Activated naive CD4-positive, alpha-beta T cell treated with anti-CD3 and anti-CD28 coated beads, Interleukin-2, amount 50 U/mL, for 16 hours (primary cell): Measurements from ENCODE around the gene ABHD4.
"Not testable (repeated sequence)": the region's sequence is repeated elsewhere in the genome, so short reads cannot be mapped to it uniquely, and the experiment has no call there.

Experiments used
- DNase-seq: peaks from one replicate; pipeline ENCODE4 v3.0.0-alpha.2; 2020

ABHD4 gene

DNA sequence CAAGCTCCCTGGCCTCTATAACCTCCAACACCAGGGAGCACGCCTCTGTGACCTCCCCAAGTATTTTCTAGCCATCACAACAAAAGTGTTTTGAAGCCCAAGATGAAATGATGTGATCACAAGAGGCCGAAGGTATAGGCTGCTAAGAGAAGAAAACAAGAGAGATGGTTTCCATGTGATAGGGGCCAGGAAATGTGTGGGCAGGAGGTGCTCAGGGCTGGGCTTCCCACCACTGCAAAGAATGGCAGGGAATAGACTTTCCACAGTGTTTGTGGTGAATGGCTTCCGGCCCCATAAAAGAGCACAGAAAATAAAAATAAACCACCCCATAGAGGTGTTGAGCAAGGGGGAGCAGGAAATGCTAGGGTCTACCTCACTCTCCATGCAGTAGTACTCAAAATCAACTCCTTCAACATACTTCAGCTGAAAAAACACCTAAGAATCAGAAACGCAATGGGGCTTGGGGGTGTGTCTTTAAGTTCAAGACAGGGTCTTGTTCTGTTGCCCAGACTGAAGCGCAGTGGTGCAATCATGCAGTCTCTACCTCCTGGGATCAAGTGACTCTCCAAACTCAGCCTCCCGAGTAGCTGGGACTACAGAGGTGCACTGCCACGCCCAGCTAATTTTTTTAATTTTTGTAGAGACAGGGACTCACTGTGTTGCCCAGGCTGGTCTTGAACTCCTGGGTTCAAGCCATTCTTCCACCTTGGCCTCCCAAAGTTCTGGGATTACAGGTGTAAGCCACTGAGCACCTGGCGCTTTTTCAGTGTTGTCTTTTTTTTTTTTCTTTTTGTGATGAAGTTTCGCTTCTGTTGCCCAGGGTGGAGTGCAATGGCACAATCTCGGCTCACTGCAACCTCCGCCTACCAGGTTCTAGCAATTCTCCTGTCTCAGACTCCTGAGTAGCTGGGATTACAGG lies 36.2 kb upstream of the ABHD4 start:
- DNase-seq: peak; percentile 54

DNA sequence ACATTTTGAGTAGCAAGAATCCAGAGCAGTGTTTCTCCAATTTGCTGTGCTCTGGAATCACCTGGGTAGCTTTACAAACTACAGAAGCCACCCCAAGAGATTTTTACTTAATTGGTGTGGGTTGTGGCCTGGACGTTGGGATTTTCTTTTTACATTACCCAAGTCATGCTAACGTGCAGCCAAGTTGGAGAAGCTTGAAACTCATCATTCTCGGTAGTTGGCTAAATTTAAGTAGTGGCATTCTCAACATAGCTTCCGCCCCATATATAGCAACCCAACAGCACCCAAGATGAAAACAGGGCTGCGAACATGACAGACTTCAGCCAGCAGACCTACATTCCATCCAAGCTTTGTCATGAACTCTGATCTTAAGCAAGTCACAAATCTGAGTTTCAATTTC lies 34.1 kb upstream of the ABHD4 start:
- no peak for DNase-seq

DNA sequence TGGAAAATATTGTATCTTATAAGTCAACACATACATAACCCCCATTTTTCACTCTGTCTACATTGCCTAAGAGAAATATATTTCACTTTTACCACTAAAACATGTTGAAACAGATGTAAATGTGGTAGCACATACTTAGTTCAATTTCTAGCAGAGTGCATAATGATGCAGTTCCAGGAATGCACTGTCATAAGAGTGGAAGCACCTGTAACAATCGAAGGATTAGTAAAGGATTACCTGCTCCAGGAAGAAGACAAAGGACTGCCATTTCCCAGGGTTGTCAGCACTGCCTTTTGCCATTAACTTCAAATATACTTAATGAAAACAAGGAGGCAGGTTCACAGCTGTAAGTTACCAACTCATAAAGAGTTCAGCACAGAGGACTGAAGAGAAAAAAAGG lies 33.6 kb upstream of the ABHD4 start:
- no peak for DNase-seq

DNA sequence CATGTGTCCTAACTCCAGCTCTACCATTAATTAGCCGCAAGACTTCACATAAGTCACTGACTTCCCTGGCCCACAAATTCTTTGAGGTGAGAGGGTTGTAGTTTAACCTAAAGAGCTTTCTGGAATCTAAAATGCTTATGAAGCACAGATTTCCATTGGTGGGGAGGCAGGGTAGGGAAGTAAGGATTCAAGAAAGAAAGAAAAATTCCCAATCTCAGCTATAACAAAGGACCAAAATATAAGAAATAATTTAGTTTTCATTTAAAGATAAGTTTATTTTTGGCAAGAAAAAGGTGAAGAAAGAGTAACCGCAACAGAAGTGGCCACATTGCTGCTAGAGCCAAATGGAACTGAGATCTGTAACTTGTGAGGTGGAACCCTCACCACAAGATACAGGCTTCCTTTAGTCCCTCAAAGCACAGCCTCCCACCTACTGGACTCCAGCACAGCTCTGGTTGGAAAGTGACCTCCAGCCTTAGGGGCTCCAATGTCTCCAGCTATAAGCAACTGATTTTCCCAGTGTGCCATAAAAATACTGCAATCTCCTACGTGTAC lies 32.6 kb upstream of the ABHD4 start:
- no peak for DNase-seq

DNA sequence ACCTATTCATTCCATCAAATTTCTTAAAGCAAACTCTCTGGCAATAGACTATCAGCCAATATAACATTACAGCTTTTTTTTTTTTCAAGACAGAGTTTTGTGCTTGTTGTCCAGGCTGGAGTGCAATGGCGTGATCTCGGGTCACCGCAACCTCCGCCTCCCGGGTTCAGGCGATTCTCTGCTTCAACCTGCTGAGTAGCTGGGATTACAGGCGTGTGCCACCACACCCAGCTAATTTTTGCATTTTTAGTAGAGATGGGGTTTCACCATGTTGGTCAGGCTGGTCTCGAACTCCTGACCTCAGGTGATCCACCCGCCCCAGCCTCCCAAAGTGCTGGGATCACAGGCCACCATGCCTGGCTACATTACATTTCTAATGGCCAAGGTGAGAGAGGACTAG lies 31.8 kb upstream of the ABHD4 start:
- not testable (repeated sequence) for DNase-seq

DNA sequence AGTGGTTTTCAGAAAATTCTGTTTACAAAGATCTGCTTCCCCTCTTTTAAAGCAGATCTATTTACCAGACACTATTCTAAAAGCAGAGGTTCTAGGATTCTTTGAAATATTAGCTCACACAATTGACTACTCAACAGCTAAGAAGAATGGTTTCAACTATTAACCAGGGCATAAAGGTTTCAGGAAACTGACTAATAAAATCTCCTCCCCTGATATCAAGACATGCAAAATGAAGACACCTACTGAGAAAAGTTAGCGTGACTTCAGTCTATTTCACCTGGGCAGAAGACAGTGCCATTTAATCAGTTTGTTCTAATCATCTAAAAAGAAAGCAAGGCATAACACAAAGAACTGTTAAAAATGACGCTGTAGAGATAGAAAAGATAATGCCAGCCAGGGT lies 31.3 kb upstream of the ABHD4 start:
- DNase-seq: no peak

DNA sequence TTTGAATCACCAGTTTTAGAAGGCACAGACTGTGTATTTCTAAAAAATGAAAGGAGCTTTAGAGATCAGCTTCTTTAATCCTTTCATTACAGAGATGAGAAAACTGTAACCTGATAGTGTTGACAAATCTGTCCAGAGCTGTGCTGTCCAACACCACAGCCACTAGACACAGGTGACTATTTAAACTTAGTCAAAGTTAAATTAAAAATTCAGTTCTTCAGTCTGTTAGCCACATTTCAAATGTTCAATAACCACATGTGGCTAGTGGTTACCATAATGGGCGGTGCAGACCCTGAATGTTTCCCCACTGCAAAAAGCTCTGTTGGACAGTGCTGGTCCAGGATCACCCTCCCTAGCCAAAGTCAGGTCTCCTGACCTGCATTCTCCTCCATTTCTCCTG lies 30.7 kb upstream of the ABHD4 start:
- no peak for DNase-seq

DNA sequence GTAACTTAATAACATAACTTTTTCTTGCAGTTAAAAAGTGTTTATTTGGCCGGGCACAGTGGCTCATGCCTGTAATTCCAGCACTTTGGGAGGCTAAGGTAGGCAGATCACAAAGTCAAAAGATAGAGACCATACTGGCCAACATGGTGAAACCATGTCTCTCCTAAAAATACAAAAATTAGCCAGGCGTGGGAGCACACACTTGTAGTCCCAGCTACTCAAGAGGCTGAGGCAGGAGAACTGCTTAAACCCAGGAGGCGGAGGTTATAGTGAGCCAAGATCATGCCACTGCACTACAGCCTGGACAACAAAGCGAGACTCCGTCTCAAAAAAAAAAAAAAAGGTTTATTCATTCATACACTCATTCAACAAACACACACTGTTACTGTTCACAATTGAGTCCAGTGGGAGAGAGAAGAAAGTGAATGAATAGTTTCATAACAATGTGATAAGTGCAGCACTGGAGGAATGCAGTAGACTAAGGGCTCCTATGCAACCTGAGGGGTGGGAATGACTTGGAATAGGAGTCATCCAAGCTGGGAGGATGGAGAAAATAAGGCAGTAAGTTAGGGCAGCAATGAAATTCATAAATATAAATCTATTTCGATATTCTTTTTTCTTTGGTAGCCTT lies 28.9 kb upstream of the ABHD4 start:
- DNase-seq: no peak

DNA sequence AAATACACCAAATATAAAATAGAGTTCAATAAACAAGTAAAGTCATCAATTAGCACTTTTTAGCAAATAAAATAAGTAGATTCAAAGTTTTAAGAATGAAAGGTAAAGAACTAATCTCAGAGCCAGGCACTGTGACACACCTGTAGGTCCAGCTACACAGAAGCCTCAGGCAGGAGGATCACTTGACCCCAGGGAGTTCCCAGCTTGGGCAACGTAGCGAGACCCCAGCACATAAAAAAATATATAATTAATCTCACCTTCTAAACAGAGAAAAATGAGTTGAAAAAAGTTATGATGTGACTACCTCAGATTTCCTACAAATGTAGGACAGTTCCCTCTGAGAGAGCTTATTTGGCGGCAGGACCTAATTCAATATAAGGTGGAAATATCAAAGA lies 28.4 kb upstream of the ABHD4 start:
- DNase-seq: no peak

DNA sequence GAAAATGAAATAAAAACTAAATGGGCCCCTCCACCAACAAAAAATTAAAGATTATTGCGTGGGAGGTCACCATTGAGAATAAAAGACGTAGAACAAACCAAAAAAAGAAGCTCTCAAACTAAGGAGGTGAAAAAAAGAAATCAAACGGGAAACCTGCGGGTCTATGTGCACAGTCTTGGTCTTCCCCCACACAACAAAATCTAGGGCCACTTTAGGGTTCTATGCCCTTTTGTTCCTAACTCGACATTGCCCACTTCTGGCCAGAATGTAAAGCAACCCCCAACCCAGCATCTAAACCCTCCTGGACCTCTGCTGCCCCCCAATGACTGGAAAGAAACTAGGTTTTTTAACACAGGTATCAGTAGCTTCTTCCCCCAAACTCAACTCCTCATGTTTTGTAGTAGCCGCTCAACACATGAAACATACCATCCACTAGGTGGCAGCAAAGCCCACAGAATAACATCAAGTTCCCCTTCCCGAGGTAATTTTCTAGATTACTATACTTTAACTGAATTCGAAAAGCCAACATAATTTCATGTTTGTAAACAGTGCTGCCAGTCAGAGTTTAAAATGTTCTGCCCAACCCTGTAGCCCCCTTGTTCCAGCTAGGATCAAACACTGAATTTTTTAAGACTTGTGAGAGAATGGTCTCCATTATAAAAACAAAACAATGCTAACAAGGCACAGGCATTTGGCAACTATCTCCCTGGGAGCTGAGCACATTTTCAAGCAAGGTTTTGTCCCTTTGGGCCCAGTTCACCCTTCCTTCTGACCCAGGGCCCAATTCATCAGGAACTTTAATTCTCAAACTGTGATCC lies 27.8 kb upstream of the ABHD4 start:
- peak; percentile 78 for DNase-seq

DNA sequence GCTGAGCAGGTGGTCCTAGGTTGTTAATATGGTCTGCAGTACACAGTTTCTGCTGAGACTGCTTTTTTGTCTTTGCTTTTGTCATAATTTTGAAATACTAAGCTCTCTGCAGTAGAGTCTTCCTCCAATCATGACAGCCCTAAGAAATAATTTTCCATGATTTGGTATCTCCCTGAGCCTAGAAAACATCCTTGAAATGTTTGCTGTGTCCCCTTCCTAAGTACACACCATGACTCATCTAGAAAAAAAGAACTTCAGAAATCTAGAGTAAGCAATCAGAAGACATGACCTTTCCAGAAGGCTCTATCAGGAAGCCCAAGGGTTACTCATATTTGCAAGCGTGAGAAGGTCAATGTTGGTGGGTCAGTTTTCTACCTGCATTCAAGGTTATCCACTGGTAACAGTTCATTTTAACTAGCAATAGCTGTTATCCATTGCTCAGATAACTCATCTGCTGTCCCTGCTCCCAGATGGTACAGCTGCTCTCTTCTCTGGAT lies 25.5 kb upstream of the ABHD4 start:
- no peak for DNase-seq

DNA sequence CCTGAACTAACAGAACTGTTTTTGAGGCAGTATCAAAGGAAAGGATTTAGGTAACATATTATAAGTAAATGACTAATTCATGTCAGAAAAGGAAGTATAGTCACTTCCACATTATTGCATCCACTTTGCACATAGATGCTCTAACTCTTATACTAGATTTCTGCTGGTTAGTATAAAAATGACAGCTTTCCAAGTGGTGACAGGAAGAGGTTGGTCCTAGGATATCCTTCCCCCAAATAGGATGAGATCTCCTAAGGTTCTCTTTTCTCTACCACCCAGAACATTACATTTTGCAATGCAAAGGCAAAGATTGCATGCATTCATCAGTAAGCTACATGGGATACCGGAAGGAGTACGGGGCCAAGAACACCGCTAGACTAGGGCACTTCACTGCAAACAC lies 24.3 kb upstream of the ABHD4 start:
- no peak for DNase-seq

DNA sequence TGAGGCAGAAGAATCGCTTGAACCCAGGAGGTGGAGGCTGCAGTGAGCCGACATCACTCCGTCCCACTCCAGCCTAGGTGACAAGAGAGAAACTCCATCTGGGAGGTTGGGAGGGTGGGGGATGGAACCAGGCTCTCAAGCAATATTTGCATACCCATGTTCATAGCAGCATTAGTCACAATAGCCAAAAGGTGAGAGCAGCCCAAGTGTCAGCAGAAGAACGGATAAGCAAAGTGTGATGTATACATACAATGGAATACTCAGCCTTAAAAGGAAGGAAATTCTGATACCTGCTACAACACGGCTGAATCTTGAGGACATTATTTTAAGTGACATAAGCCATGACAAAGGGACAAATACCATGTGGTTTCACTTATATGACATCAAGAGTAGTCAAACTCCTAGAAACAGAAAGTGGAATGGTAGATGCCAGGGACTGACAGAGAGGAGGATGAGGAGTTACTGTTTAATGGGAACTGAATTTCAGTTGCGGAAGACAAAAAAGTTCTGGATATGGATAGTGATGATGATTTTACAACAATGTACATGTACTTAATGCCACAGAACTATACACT lies 20.7 kb upstream of the ABHD4 start:
- no peak for DNase-seq

DNA sequence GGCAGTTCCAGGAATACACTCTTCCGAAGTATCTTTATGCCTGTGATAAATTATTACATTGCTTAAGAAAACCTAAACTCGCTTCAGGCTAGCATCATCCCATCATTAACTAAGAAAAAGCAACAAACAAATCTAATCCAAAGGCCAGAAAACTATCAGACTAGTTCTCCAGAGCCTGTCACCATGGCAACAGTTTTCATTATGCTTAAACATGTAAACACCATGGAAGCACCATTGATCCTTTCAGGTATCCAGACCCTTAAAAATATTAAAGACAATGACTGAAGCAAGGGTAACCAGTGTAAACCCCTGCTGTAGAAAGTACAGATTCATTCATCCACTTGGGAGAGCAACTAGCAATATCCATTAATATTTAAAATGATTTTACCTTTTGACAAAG lies 18.9 kb upstream of the ABHD4 start:
- DNase-seq: no peak

DNA sequence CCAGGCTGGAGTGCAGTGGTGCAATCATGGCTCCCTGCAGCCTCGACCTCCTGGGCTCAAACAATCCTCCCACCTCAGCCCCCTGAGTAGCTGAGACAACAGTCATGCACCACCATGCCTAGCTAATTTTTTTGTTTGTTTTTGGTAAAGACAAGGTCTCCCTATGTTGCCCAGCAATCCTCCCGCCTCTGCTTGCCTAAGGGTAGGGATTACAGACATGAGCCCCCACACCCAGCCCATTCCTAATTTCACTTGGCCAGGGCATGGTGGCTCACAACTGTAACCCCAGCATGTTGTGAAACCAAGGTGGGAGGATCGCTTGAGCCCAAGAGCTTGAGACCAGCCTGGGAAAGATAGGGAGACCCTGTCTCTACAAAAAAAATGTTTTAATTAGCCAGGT lies 18.2 kb upstream of the ABHD4 start:
- DNase-seq: no peak

DNA sequence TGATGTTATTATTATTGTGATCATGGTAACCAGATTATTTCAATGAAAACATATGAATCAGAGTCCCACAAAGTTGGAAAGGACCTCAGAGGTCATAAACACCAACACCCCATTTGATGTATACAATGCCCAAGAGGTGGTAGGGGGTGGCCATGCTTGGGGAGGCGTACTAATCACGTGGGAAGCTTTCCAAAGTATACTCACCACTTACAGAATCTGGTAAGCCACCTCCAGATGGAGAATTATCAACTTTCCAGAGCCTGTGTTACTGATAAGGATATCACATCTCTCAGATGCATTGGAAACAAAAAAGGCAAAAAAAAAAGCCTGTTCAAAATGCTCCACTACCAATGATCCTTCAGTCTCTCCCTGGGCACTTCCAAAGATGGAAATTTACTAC lies 17.5 kb upstream of the ABHD4 start:
- no peak for DNase-seq

DNA sequence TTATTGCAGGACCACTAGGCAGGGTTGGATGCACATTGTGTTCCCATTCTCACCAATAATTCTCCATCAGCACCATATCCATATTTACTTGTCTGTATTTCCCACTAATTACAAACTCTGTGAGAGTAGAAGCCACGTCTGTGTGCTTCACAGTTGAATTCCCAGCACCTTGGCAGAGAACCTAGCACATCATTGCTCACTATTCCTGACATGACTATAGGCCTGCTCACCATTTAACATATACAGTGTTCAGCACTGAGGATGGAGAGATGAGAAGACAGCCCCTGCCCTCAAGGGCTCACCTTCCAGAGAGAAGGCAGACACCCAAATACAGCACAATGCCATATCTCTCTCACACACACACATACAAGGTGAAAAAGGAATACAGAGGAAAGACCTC lies 14.1 kb upstream of the ABHD4 start:
- no peak for DNase-seq

DNA sequence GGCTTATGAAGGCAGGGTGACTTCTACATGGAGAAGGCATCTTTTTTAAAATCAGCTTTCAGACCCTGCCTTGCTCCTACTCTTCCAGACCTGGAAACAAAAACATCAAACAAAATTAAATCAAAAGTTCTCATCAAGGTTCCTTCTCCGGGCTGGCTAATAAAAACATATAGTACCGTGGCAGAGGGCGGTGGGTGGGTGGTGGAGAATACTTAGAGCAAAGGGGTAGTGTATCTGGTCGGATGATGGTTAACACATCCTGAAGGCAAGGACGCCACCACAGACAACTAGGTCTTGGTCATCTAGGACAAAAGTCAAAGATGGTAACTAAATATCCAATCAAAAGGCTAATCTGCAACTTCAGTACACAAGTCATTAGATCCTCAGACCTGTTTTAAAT lies 10.9 kb upstream of the ABHD4 start:
- no peak for DNase-seq

DNA sequence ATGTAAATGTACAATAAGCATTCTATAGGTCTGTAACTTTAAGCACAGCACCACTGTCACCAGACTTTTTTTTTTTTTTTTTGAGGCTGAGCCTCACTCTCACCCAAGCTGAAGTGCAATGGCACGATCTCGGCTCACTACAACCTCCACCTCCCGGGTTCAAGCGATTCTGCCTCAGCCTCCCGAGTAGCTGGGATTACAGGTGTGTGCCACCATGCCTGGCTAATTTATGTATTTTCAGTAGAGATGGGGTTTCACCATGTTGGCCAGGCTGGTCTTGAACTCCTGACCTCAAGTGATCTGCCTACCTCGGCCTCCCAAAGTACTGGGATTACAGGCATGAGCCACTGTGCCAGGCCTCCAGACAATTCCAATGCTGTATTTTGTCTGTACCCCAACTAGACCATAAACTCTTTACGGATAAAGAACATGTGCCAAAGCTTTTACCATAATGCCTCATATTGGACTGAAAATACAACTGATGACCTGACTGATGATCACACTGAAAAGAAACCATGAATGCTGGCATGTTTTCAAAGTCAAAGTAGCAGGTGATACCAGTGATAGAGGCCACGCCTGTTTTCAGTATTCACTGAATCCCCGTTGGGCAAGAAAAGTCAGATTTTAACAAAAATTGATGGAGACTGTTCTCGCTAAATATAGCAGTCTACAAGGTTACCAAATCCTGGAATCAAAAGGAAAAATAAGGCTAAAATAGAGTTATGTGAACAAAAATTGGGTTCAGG lies 10.2 kb upstream of the ABHD4 start:
- not testable (repeated sequence) for DNase-seq

DNA sequence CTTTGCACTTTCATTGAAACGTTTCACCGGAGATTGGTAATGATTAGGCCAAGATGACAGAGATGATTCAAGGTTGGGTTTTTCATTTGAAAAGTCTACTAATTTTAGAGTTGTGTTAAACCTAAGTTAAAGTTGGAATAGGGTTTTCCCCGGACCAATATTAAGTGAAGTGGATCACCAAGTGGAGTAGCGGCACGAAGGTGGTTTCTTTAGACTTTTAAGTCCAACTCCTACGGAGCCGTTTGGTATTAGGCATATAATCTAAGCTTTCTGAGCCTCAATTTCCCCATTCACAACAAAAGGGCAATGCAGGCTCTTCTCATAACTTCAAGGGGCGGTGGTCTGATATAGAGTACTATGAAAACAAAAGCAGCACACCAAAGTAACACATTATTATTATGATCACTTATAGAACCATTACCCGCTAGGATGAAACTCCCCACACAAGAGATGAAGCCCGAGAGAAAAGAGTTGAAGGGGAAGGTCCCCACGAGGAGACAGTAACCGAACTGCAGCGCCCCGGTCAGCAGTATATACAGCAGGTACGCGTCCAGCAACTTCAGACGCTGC lies 9.5 kb upstream of the ABHD4 start:
- peak; percentile 39 for DNase-seq

DNA sequence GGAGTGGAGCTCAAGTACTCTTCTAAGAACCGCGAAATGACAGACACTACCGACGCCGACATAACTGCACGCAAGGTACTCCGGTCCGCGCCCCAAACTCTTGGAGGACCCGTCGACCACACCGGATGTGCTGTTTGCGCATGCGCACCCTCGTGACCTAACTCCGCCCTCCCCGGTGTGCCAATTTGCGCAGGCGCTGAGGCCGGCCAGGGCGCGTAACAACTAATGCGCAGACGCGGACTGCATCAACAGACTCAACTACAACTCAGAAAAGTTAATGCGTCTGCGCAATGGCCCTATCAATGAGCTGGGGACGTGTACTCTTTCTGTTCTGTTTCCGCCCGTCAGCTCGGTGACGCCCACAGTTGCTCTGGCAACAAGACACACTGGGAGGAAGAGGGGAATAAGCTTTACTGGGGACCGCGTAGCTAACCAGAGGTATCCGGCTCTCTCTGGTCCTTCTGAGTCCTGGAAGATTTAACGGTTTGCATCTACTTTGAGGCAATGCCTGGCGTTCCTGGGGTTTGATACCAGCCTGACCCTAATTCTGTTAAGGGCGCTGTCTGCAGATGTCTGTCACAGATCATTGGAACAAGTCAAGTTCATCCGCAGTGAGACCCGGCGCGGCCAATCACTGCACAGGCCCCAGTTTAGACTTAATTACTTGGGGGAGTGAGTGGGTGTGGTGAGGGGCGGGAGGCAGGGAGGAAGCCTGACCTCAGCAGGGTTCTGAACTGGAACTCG lies 8.8 kb upstream of the ABHD4 start, which contains the start of gene DAD1:
Gene DAD1 (minus strand): TSS at position 129 of the 744 bp plus-strand sequence. CDS start 67 bp downstream, at position 62.
- DNase-seq: peak; percentile 97
